Liver (tissue), 9 donors: Measurements from ENCODE around the gene CDC42EP2. TPM values are rescaled to one million over a fixed set of nuclear protein-coding genes. Genes with fewer than 3 reads are reported as not detected.
A peak's percentile ranks its signal among the peaks of the same experiment; 100 is the strongest.

Experiments used
- DNase-seq: peaks from one replicate; pipeline ENCODE4 v3.0.0-alpha.2; 2017; ENCODE audit warnings: low spot score
- H3K27ac ChIP-seq, 2 donors: one replicate each; pipeline ENCODE4 v1.7.0; 2013; ENCODE audit warnings: inconsistent platforms in 2 of 2, low read length in 2 of 2, control low read depth in 1 of 2, low read depth in 1 of 2, mild to moderate bottlenecking in 1 of 2
- H3K27me3 ChIP-seq, 4 donors: one replicate each; pipeline versions ENCODE4 v1.6.1 to v1.7.0; 2013; ENCODE audit warnings: low read length in 3 of 4, inconsistent platforms in 1 of 4, mild to moderate bottlenecking in 1 of 4, moderate library complexity in 1 of 4; ENCODE audit not compliant: control insufficient read depth in 4 of 4, insufficient read depth in 4 of 4
- H3K36me3 ChIP-seq, 4 donors: one replicate each; pipeline versions ENCODE4 v1.6.1 to v1.7.0; 2013; ENCODE audit warnings: low read length in 3 of 4, mild to moderate bottlenecking in 3 of 4, low read depth in 1 of 4, moderate library complexity in 1 of 4; ENCODE audit not compliant: control insufficient read depth in 4 of 4, insufficient read depth in 3 of 4
- H3K4me1 ChIP-seq, 4 donors: one replicate each; pipeline versions ENCODE4 v1.6.1 to v1.7.0; 2013; ENCODE audit warnings: low read length in 3 of 4, mild to moderate bottlenecking in 3 of 4, moderate library complexity in 1 of 4; ENCODE audit not compliant: control insufficient read depth in 4 of 4, insufficient read depth in 4 of 4
- H3K4me3 ChIP-seq, 3 donors: one replicate each; pipeline versions ENCODE4 v1.6.1 to v1.7.0; 2013; ENCODE audit warnings: low read length in 3 of 3, control low read depth in 1 of 3, low read depth in 1 of 3, mild to moderate bottlenecking in 1 of 3
- H3K9ac ChIP-seq, 2 donors: one replicate each; pipeline ENCODE4 v1.7.0; 2013; ENCODE audit warnings: low read length in 2 of 2, mild to moderate bottlenecking in 2 of 2, moderate library complexity in 2 of 2, control low read depth in 1 of 2, low read depth in 1 of 2
- H3K9me3 ChIP-seq, 4 donors: one replicate each; pipeline versions ENCODE4 v1.6.1 to v1.7.0; 2013; ENCODE audit warnings: low read length in 3 of 4; ENCODE audit not compliant: control insufficient read depth in 4 of 4
- ATF3 ChIP-seq: IDR thresholded peaks from 2 replicates; pipeline ENCODE4 v1.6.1; 2016; ENCODE audit warnings: antibody characterized with exemption
- CTCF ChIP-seq: fragments of 150-350 bp; IDR thresholded peaks from 2 replicates; pipeline ENCODE4 v1.5.1; 2017; ENCODE audit warnings: improper control_type of control experiment, low read depth, low read length; ENCODE audit not compliant: missing input control
- EGR1 ChIP-seq, 2 donors: IDR thresholded peaks; 2 replicates each; pipeline ENCODE4 v1.6.1; 2016 to 2018; ENCODE audit warnings: antibody characterized with exemption in 2 of 2, low read depth in 2 of 2
- FOXA1 ChIP-seq: IDR thresholded peaks from 2 replicates; pipeline ENCODE4 v1.6.1; 2016; ENCODE audit warnings: antibody characterized with exemption
- FOXA2 ChIP-seq: IDR thresholded peaks from 2 replicates; pipeline ENCODE4 v1.6.1; 2016; ENCODE audit warnings: antibody characterized with exemption
- GABPA ChIP-seq, 2 donors: IDR thresholded peaks in 1 of 2; conservative IDR thresholded peaks in 1 of 2; 2 replicates each; pipeline ENCODE4 v1.6.1; 2016; ENCODE audit warnings: antibody characterized with exemption in 2 of 2, mild to moderate bottlenecking in 1 of 2, moderate library complexity in 1 of 2
- HNF4A ChIP-seq, 2 donors: conservative IDR thresholded peaks; 2 replicates each; pipeline ENCODE4 v1.6.1; 2016; ENCODE audit warnings: antibody characterized with exemption in 2 of 2, mild to moderate bottlenecking in 2 of 2
- HNF4G ChIP-seq: IDR thresholded peaks from 2 replicates; pipeline ENCODE4 v1.6.1; 2016; ENCODE audit warnings: antibody characterized with exemption
- JUND ChIP-seq, 2 donors: IDR thresholded peaks; 2 replicates each; pipeline ENCODE4 v1.6.1; 2016; ENCODE audit warnings: antibody characterized with exemption in 2 of 2
- MAX ChIP-seq: IDR thresholded peaks from 2 replicates; pipeline ENCODE4 v1.6.1; 2016; ENCODE audit warnings: antibody characterized with exemption
- NR2F2 ChIP-seq: IDR thresholded peaks from 2 replicates; pipeline ENCODE4 v1.6.1; 2016; ENCODE audit warnings: antibody characterized with exemption
- RAD21 ChIP-seq, 2 donors: IDR thresholded peaks; 2 replicates each; pipeline ENCODE4 v1.6.1; 2016; ENCODE audit warnings: antibody characterized with exemption in 2 of 2, mild to moderate bottlenecking in 2 of 2
- REST ChIP-seq: IDR thresholded peaks from 2 replicates; pipeline ENCODE4 v1.6.1; 2016; ENCODE audit warnings: antibody characterized with exemption, mild to moderate bottlenecking
- RXRA ChIP-seq, 2 donors: IDR thresholded peaks; 2 replicates each; pipeline ENCODE4 v1.6.1; 2017 to 2018; ENCODE audit warnings: antibody characterized with exemption in 2 of 2, mild to moderate bottlenecking in 1 of 2
- SP1 ChIP-seq: IDR thresholded peaks from 2 replicates; pipeline ENCODE4 v1.6.1; 2018; ENCODE audit warnings: antibody characterized with exemption, mild to moderate bottlenecking
- TAF1 ChIP-seq: conservative IDR thresholded peaks from 2 replicates; pipeline ENCODE4 v1.6.1; 2016; ENCODE audit warnings: antibody characterized with exemption, mild to moderate bottlenecking
- YY1 ChIP-seq: IDR thresholded peaks from 2 replicates; pipeline ENCODE4 v1.6.1; 2016; ENCODE audit warnings: antibody characterized with exemption, mild to moderate bottlenecking
- ZBTB33 ChIP-seq: IDR thresholded peaks from 2 replicates; pipeline ENCODE4 v1.6.1; 2016; ENCODE audit warnings: antibody characterized with exemption
- WGBS: extraction: QIAGEN DNeasy Blood & Tissue Kit; methylation state at CpG from one replicate; pipeline ENCODE4 v1.1.7; 2013; 5-methylcytosine and 5-hydroxymethylcytosine counted together
- polyA plus RNA-seq, 2 donors: library from polyadenylated mRNA; stranded (reverse) in 1 of 2; unstranded in 1 of 2; fragments of 200-250 nt in 1 of 2; fragments of >200 nt in 1 of 2; fragmentation: Nextera tagmentation in 1 of 2; extraction: Ambion mirVana in 1 of 2; gene quantifications; one replicate each; pipeline versions ENCODE4 v1.2.1 to v1.2.3, GENCODE V29; 2013 to 2015
- total RNA-seq, 2 donors: library from RNA; depleted of rRNA; stranded (reverse); fragments of >200 nt; gene quantifications; one replicate each; pipeline ENCODE4 v1.2.3, GENCODE V29; 2014
- donor health status: healthy.
- donor health status: healthy.
- donor health status: healthy.
- donor health status: healthy.
- donor health status: healthy.

CDC42EP2 gene
- total and polyA plus RNA-seq, 4 donors, result 1.8 to 3.4 (median 1.9) TPM

GRCh38 chr11:65334696-65335295 lies 20.1 kb downstream of the CDC42EP2 start:
- Histone ChIP-seq H3K9me3 (no peaks in the 10 kb centered on the region), H3K9ac (peak overlapping the region; percentile 4 to 55), H3K4me1 (peaks cover 4 to 15% (median 13%) of the 10 kb centered on the region in 4 donors), H3K4me3 (peak overlapping the region; percentile 83 to 93 (median 90)), H3K36me3 (peaks cover 0 to 2% (median 0%) of the 10 kb centered on the region in 4 donors), H3K27me3 (no peaks in the 10 kb centered on the region), H3K27ac (no peak overlapping the region)
- 52% methylated on average over 5 of the region's 5 CpGs for WGBS
- no peak for DNase-seq
- TF ChIP-seq MAX, result no peak
- TF ChIP-seq SP1, result no peak
- no peak for TF ChIP-seq RXRA (IDR thresholded peaks at IDR 0.05)

- Histone ChIP-seq H3K9ac (no peak overlapping the region), H3K27ac (no peak overlapping the region), H3K4me3 (no peak overlapping the region), H3K4me1 (peaks cover 4 to 15% (median 13%) of the 10 kb centered on the region in 4 donors), H3K27me3 (no peaks in the 10 kb centered on the region), H3K9me3 (no peaks in the 10 kb centered on the region), H3K36me3 (peaks cover 7 to 31% (median 29%) of the 10 kb centered on the region in 4 donors)
- TF ChIP-seq RAD21 (IDR thresholded peaks at IDR 0.05) (no peak), FOXA1 (no peak), MAX (no peak), EGR1 (IDR thresholded peaks at IDR 0.05; ENCODE audit: low read depth in 2 of 2) (no peak), RXRA (IDR thresholded peaks at IDR 0.05) (no peak), HNF4A (conservative IDR thresholded peaks at IDR 0.05) (no peak), ATF3 (no peak)
- no peak for DNase-seq
- WGBS, result 92% methylated on average over 7 of the region's 7 CpGs
Observed at GRCh38 chr11:65338676-65339075, 24.0 kb downstream of the CDC42EP2 start.

- TF ChIP-seq JUND (IDR thresholded peaks at IDR 0.05) (no peak), ATF3 (no peak), ZBTB33 (no peak), SP1 (no peak), NR2F2 (no peak), HNF4A (conservative IDR thresholded peaks at IDR 0.05) (no peak), GABPA (IDR thresholded peaks at IDR 0.05 in 1 of 2, conservative IDR thresholded peaks at IDR 0.05 in 1 of 2) (no peak), HNF4G (no peak), RAD21 (IDR thresholded peaks at IDR 0.05) (no peak), FOXA1 (no peak), CTCF (no peak), REST (no peak), YY1 (no peak), MAX (no peak), EGR1 (IDR thresholded peaks at IDR 0.05; ENCODE audit: low read depth in 2 of 2) (no peak), RXRA (IDR thresholded peaks at IDR 0.05) (no peak), FOXA2 (no peak), TAF1 (no peak)
- H3K36me3 ChIP-seq, result peaks cover 7 to 45% (median 42%) of the 10 kb centered on the region in 4 donors
- no peak overlapping the region for H3K4me3 ChIP-seq
- no peak overlapping the region for H3K9ac ChIP-seq
- no peak overlapping the region for H3K27ac ChIP-seq
- WGBS, result 97% methylated on average over 11 of the region's 11 CpGs
- no peaks in the 10 kb centered on the region for H3K27me3 ChIP-seq
- DNase-seq, result no peak
- no peaks in the 10 kb centered on the region for H3K9me3 ChIP-seq
- peaks cover 0 to 4% (median 2%) of the 10 kb centered on the region in 4 donors for H3K4me1 ChIP-seq
Observed at GRCh38 chr11:65340226-65340625, 25.6 kb downstream of the CDC42EP2 start.
